Purkinje cell (primary cell): ENCODE measurements around the gene TUBGCP2. TPM values are rescaled to one million over a fixed set of nuclear protein-coding genes. Genes with fewer than 3 reads are reported as not detected.

Source experiments
- polyA plus RNA-seq: library from polyadenylated mRNA; unstranded; fragments of >200 nt; fragmentation: Nextera tagmentation; gene quantifications from 2 replicates; pipeline ENCODE4 v1.2.1, GENCODE V29; 2014

TUBGCP2 gene
- polyA plus RNA-seq: 31.8 and 40.5 TPM in 2 replicates

GRCh38 chr10:133308421-133309099, at the start of gene TUBGCP2, which contains the start of gene ZNF511:
Gene TUBGCP2, minus strand, starts transcription at chr10:133308872. Its CDS starts 5,931 bp downstream, at chr10:133302941.
Gene ZNF511, plus strand, starts transcription at chr10:133308914. Its CDS starts 30 bp downstream, at chr10:133308944.

GRCh38 chr10:133357285-133358161, 48.9 kb upstream of the TUBGCP2 start, which contains the start of gene FUOM:
Gene FUOM, minus strand, starts transcription at chr10:133358019. Its CDS starts 12 bp downstream, at chr10:133358007.

GRCh38 chr10:133336577-133337369, 28.1 kb upstream of the TUBGCP2 start, which contains the start of gene CALY:
Gene CALY, minus strand, starts transcription at chr10:133336896. Its CDS starts 7,907 bp downstream, at chr10:133328989.

GRCh38 chr10:133276435-133277201, 32.1 kb downstream of the TUBGCP2 start, which contains the start of gene ADAM8:
Gene ADAM8, minus strand, starts transcription at chr10:133276868. Its CDS starts 51 bp downstream, at chr10:133276817.

GRCh38 chr10:133237588-133238465, 70.8 kb downstream of the TUBGCP2 start, which contains the start of gene VENTX:
Gene VENTX, plus strand, starts transcription at chr10:133237855. Its CDS starts 60 bp downstream, at chr10:133237915.

GRCh38 chr10:133230044-133230361, 78.7 kb downstream of the TUBGCP2 start, which contains the start of gene UTF1:
Gene UTF1, plus strand, starts transcription at chr10:133230217. Its CDS starts 72 bp downstream, at chr10:133230289.

Other genes with a start within 250 kb of the TUBGCP2 start
- 5.6 TPM in 1 of 2 replicates, not detected in the other for gene ADGRA1, start 220.9 kb downstream of the TUBGCP2 start, polyA plus RNA-seq
- gene KNDC1, start 148.7 kb downstream of the TUBGCP2 start, polyA plus RNA-seq: 0.19 and 0.52 TPM in 2 replicates
- not detected in 2 replicates for gene UTF1, start 78.7 kb downstream of the TUBGCP2 start, polyA plus RNA-seq
- gene VENTX, start 71.0 kb downstream of the TUBGCP2 start, polyA plus RNA-seq: not detected in 2 replicates
- gene ADAM8, start 32.0 kb downstream of the TUBGCP2 start, polyA plus RNA-seq: 0.11 TPM in 1 of 2 replicates, not detected in the other
- 9.9 and 13.8 TPM in 2 replicates for gene ZNF511, start within 50 bp of the TUBGCP2 start, polyA plus RNA-seq
- gene CALY, start 28.0 kb upstream of the TUBGCP2 start, polyA plus RNA-seq: 5.7 and 13.9 TPM in 2 replicates
- not detected in 2 replicates for gene PRAP1, start 38.5 kb upstream of the TUBGCP2 start, polyA plus RNA-seq
- gene FUOM, start 49.1 kb upstream of the TUBGCP2 start, polyA plus RNA-seq: 2.3 TPM in 1 of 2 replicates, not detected in the other
- 107 and 126 TPM in 2 replicates for gene ECHS1, start 64.5 kb upstream of the TUBGCP2 start, polyA plus RNA-seq
- 0.81 and 5.3 TPM in 2 replicates for gene PAOX, start 70.4 kb upstream of the TUBGCP2 start, polyA plus RNA-seq
- gene MTG1, start 85.3 kb upstream of the TUBGCP2 start, polyA plus RNA-seq: 8.0 and 17.7 TPM in 2 replicates
- 0.51 and 0.73 TPM in 2 replicates for gene SPRN, start 115.8 kb upstream of the TUBGCP2 start, polyA plus RNA-seq
- 0.67 and 0.71 TPM in 2 replicates for gene SCART1, start 145.1 kb upstream of the TUBGCP2 start, polyA plus RNA-seq
- gene CYP2E1, start 218.5 kb upstream of the TUBGCP2 start, polyA plus RNA-seq: 22.2 and 23.8 TPM in 2 replicates